ENCODE data around the gene UBE2J2.

Gene UBE2J2

GRCh38 chr1:1280782-1281481 lies 7.3 kb upstream of the UBE2J2 start:
- Histone ChIP-seq H3K36me3 (ENCODE audit: control insufficient read depth, insufficient read depth, low read length) (no peaks in the 10 kb centered on the region), H3K4me3 (replicated peaks; ENCODE audit: low read depth, low read length) (no peak overlapping the region), H3K27me3 (replicated peaks; ENCODE audit: control insufficient read depth, insufficient read depth, low read length) (no peaks in the 10 kb centered on the region)
- no peak for DNase-seq (ENCODE audit: extremely low read depth, insufficient read length)
- no peak for TF ChIP-seq CTCF (IDR thresholded peaks at IDR 0.05; ENCODE audit: insufficient read depth, low read length, poor library complexity, severe bottlenecking)

GRCh38 chr1:1279028-1279427 lies 5.4 kb upstream of the UBE2J2 start:
- Histone ChIP-seq H3K36me3 (ENCODE audit: control insufficient read depth, insufficient read depth, low read length) (no peaks in the 10 kb centered on the region), H3K27me3 (replicated peaks; ENCODE audit: control insufficient read depth, insufficient read depth, low read length) (no peaks in the 10 kb centered on the region), H3K4me3 (replicated peaks; ENCODE audit: low read depth, low read length) (no peak overlapping the region)
- DNase-seq (ENCODE audit: extremely low read depth, insufficient read length): no peak
- no peak for TF ChIP-seq CTCF (IDR thresholded peaks at IDR 0.05; ENCODE audit: insufficient read depth, low read length, poor library complexity, severe bottlenecking)

- DNase-seq (ENCODE audit: extremely low read depth, insufficient read length): no peak
- Histone ChIP-seq H3K4me3 (replicated peaks; ENCODE audit: low read depth, low read length) (no peak overlapping the region), H3K36me3 (ENCODE audit: control insufficient read depth, insufficient read depth, low read length) (no peaks in the 10 kb centered on the region), H3K27me3 (replicated peaks; ENCODE audit: control insufficient read depth, insufficient read depth, low read length) (no peaks in the 10 kb centered on the region)
- TF ChIP-seq CTCF (IDR thresholded peaks at IDR 0.05; ENCODE audit: insufficient read depth, low read length, poor library complexity, severe bottlenecking): no peak
These were observed 5.0 kb upstream of the UBE2J2 start for GRCh38 chr1:1278620-1279019.

GRCh38 chr1:1275836-1276235 lies 2.2 kb upstream of the UBE2J2 start:
- no peaks in the 10 kb centered on the region for H3K27me3 ChIP-seq (replicated peaks; ENCODE audit: control insufficient read depth, insufficient read depth, low read length)
- no peak overlapping the region for H3K4me3 ChIP-seq (replicated peaks; ENCODE audit: low read depth, low read length)
- DNase-seq (ENCODE audit: extremely low read depth, insufficient read length): no peak
- H3K36me3 ChIP-seq (ENCODE audit: control insufficient read depth, insufficient read depth, low read length): no peaks in the 10 kb centered on the region
- no peak for TF ChIP-seq CTCF (IDR thresholded peaks at IDR 0.05; ENCODE audit: insufficient read depth, low read length, poor library complexity, severe bottlenecking)

GRCh38 chr1:1274931-1275431 lies 1.3 kb upstream of the UBE2J2 start:
- no peaks in the 10 kb centered on the region for H3K27me3 ChIP-seq (replicated peaks; ENCODE audit: control insufficient read depth, insufficient read depth, low read length)
- no peaks in the 10 kb centered on the region for H3K36me3 ChIP-seq (ENCODE audit: control insufficient read depth, insufficient read depth, low read length)
- no peak overlapping the region for H3K4me3 ChIP-seq (replicated peaks; ENCODE audit: low read depth, low read length)
- TF ChIP-seq CTCF (IDR thresholded peaks at IDR 0.05; ENCODE audit: insufficient read depth, low read length, poor library complexity, severe bottlenecking): no peak
- DNase-seq (ENCODE audit: extremely low read depth, insufficient read length): no peak

Measured in GM06990 (cell line).